Testis (tissue), 2 donors: ENCODE data around the gene C1QTNF7.

Experiments used
- POLR2A ChIP-seq: fragments of 450-650 bp; IDR thresholded peaks from one replicate; pipeline ENCODE4 v1.6.1; 2017; ENCODE audit warnings: antibody characterized with exemption, mild to moderate bottlenecking, moderate library complexity
- TF ChIP-seq, protein P1 (sequence below), 3 experiments: fragments of 450-650 bp in 2 of 3; fragments of 200-600 bp in 1 of 3; sonication (generic) in 1 of 3; IDR thresholded peaks; one replicate each; pipeline ENCODE4 v1.5.1; 2016 to 2019; ENCODE audit warnings: antibody characterized with exemption in 3 of 3, mild to moderate bottlenecking in 2 of 3, moderate library complexity in 1 of 3

- no peak for TF ChIP-seq POLR2A
- TF ChIP-seq, protein P1, sequence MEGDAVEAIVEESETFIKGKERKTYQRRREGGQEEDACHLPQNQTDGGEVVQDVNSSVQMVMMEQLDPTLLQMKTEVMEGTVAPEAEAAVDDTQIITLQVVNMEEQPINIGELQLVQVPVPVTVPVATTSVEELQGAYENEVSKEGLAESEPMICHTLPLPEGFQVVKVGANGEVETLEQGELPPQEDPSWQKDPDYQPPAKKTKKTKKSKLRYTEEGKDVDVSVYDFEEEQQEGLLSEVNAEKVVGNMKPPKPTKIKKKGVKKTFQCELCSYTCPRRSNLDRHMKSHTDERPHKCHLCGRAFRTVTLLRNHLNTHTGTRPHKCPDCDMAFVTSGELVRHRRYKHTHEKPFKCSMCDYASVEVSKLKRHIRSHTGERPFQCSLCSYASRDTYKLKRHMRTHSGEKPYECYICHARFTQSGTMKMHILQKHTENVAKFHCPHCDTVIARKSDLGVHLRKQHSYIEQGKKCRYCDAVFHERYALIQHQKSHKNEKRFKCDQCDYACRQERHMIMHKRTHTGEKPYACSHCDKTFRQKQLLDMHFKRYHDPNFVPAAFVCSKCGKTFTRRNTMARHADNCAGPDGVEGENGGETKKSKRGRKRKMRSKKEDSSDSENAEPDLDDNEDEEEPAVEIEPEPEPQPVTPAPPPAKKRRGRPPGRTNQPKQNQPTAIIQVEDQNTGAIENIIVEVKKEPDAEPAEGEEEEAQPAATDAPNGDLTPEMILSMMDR (IDR thresholded peaks at IDR 0.05) = no peak
Measured at GRCh38 chr4:15385928-15386327, 41.9 kb upstream of the C1QTNF7 start.
